Stimulated activated CD8-positive, alpha-beta memory T cell treated with anti-CD3 and anti-CD28 coated beads, Interleukin-12 subunit alpha, Interleukin-12 subunit beta, amount 100 ng/mL, for 24 hours (primary cell): Measurements from ENCODE around the gene MORN1.
A peak's percentile ranks its signal among the peaks of the same experiment; 100 is the strongest.
"Not testable (repeated sequence)": the region's sequence is repeated elsewhere in the genome, so short reads cannot be mapped to it uniquely, and the experiment has no call there.

Source experiments
- DNase-seq: peaks from one replicate; pipeline ENCODE4 v3.0.0-alpha.2; 2020; ENCODE audit errors: extremely low read depth

The MORN1 gene

GRCh38 chr1:2304921-2305681, 86.3 kb downstream of the MORN1 start:
- DNase-seq, result no peak

GRCh38 chr1:2304282-2304681, 87.1 kb downstream of the MORN1 start:
- no peak for DNase-seq

GRCh38 chr1:2303781-2304180, 87.6 kb downstream of the MORN1 start:
- no peak for DNase-seq

- DNase-seq, result no peak
These were observed 88.2 kb downstream of the MORN1 start for GRCh38 chr1:2303016-2303775.

GRCh38 chr1:2302292-2302925, 88.9 kb downstream of the MORN1 start:
- no peak for DNase-seq

- no peak for DNase-seq
These were observed 89.6 kb downstream of the MORN1 start for GRCh38 chr1:2301607-2302291.

GRCh38 chr1:2300851-2301606, 90.3 kb downstream of the MORN1 start:
- DNase-seq, result peak; percentile 71

GRCh38 chr1:2300004-2300771, 91.2 kb downstream of the MORN1 start:
- peak; percentile 59 for DNase-seq

GRCh38 chr1:2299131-2299627, 92.2 kb downstream of the MORN1 start:
- no peak for DNase-seq

GRCh38 chr1:2298685-2299084, 92.7 kb downstream of the MORN1 start:
- no peak for DNase-seq

- no peak for DNase-seq
These were observed 93.9 kb downstream of the MORN1 start for GRCh38 chr1:2297246-2298011.

- no peak for DNase-seq
These were observed 94.7 kb downstream of the MORN1 start for GRCh38 chr1:2296614-2297013.

GRCh38 chr1:2296211-2296610, 95.1 kb downstream of the MORN1 start:
- DNase-seq, result not testable (repeated sequence)

- no peak for DNase-seq
These were observed 95.8 kb downstream of the MORN1 start for GRCh38 chr1:2295526-2295925.

GRCh38 chr1:2294725-2295078, 96.7 kb downstream of the MORN1 start:
- DNase-seq, result no peak

GRCh38 chr1:2294033-2294724, 97.2 kb downstream of the MORN1 start:
- DNase-seq, result no peak

GRCh38 chr1:2292725-2293450, 98.5 kb downstream of the MORN1 start:
- no peak for DNase-seq

- no peak for DNase-seq
These were observed 99.8 kb downstream of the MORN1 start for GRCh38 chr1:2291577-2291976.
